Skin epidermis (tissue), 12 donors: ENCODE measurements around the gene EFCC1.
"Not testable (repeated sequence)": the region's sequence is repeated elsewhere in the genome, so short reads cannot be mapped to it uniquely, and the experiment has no call there.

Source experiments
- H3K27ac ChIP-seq, 21 experiments: fragments of 200-600 bp; sonication (generic) in 11 of 21; one replicate each; pipeline ENCODE4 v1.5.0; 2020; ENCODE audit warnings: mild to moderate bottlenecking in 3 of 21, inconsistent platforms in 2 of 21, moderate library complexity in 2 of 21
- H3K4me3 ChIP-seq, 7 experiments: fragments of 200-600 bp; sonication (generic) in 2 of 7; one replicate each; pipeline ENCODE4 v1.5.0; 2020; ENCODE audit warnings: inconsistent platforms in 2 of 7, mild to moderate bottlenecking in 2 of 7, moderate library complexity in 1 of 7

Gene EFCC1

DNA sequence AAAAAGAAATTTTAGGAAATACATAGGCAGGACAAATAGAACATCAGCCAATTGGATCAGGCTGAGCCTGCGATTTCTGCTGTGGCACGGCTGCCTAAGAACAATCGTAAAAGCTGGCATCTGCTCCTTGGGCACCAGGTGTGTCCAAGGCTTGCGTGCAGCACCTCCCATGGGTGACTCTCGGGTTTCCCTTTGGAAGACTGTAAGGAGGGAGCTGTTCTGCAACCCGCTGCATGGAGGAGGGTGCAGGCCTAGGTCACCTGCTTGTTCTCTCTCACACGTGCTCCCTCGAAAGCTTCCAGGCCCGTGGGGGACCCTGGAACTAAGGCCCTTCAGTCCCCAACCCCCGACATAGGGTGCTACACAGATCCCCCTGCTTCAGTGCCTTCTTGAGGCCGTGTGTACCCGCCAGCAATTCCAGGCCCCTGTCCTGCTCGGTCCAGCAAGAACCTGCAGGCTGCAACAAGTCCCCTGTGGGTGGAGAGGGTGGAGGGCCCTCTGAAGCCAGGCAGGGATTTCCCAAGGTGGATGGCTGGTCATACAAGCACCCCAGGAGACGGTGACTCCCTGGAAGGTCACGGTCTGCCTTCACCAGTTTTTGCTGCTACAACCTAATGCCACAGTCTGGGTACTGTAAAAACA is 62.9 kb downstream of the EFCC1 start:
- Histone ChIP-seq H3K4me3 (no peak overlapping the region), H3K27ac (no peak overlapping the region)

DNA sequence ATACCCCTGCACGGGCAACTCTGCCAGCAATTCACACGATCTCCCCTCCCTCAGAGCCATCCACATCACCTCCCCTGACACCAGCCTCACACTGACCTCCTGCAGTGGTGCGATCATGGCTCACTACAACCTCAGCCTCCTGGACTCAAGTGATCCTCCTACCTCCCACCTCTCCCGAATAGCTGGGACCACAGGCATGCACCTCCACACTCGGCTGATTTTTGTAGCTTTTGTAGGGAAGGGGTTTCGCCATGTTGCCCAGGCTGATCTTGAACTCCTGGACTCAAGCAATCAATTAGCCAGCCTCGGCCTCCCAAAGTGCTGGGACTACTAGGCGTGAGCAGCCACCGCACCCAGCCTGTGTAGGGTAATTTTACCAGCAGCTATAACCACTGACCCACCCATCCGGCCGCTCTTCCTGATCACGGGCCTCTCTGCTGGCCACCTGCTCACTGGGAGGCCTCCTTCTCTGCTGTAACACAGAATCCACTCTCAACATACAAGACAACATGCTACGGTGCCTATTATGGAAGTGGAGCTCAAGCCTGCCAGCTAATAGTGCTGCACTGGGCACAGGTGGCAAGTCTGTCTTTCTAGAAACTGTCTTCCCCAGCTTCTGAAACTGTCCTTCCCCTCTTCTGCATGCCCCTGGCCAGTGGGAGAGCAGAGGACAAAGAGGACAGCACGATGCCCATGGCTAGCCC is 64.1 kb downstream of the EFCC1 start:
- Histone ChIP-seq H3K4me3 (no peak overlapping the region), H3K27ac (no peak overlapping the region)

DNA sequence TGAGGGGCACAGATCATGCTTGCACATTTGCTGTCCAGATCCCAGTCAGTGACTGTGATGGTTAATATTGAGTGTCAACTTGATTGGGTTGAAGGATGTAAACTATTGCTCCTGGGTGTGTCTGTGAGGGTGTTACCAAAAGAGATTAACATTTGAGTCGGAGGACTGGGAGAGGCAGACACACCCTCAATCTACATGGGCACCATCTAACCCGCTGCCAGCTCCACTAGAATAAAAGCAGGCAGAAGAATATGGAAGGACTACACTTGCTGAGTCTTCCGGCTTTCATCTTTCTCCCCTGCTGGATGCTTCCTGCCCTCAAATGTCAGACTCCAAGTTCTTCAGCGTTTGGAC is 64.6 kb downstream of the EFCC1 start:
- no peak overlapping the region for H3K27ac ChIP-seq
- H3K4me3 ChIP-seq = no peak overlapping the region

GRCh38 chr3:129067719-129068118 is 66.6 kb downstream of the EFCC1 start:
- not testable (repeated sequence) for H3K4me3 ChIP-seq
- H3K27ac ChIP-seq = peak overlapping the region in 1 of 21 experiments; percentile 38

DNA sequence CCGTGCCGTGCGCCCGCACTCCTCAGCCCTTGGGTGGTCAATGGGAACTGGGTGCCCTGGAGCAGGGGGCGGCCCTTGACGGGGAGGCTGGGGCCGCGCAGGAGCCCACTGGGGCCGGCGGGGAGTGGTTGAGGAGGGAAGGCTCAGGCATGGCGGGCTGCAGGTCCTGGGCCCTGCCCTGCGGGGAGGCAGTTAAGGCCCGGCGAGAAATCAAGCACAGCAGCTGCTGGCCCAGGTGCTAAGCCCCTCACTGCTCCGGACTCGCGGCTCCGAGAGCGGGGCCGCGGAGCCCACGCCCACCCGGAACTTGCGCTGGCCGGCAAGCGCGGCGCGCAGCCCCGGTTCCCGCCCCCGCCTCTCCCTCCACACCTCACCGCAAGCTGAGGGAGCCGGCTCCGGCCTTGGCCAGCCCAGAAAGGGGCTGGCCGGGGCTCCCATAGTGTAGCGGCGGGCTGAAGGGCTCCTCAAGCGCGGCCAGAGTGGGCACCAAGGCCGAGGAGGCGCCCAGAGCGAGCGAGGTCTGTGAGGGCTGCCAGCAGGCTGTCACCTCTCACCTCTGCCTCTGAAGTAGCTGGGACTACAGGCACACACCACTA is 67.3 kb downstream of the EFCC1 start:
- peak overlapping the region; percentile 15 to 45 (median 32) for H3K4me3 ChIP-seq
- H3K27ac ChIP-seq = peak overlapping the region in 11 of 21 experiments; percentile 7 to 65 (median 19)

GRCh38 chr3:129069313-129070085 is 68.4 kb downstream of the EFCC1 start:
- not testable (repeated sequence) for H3K4me3 ChIP-seq, H3K27ac ChIP-seq

DNA sequence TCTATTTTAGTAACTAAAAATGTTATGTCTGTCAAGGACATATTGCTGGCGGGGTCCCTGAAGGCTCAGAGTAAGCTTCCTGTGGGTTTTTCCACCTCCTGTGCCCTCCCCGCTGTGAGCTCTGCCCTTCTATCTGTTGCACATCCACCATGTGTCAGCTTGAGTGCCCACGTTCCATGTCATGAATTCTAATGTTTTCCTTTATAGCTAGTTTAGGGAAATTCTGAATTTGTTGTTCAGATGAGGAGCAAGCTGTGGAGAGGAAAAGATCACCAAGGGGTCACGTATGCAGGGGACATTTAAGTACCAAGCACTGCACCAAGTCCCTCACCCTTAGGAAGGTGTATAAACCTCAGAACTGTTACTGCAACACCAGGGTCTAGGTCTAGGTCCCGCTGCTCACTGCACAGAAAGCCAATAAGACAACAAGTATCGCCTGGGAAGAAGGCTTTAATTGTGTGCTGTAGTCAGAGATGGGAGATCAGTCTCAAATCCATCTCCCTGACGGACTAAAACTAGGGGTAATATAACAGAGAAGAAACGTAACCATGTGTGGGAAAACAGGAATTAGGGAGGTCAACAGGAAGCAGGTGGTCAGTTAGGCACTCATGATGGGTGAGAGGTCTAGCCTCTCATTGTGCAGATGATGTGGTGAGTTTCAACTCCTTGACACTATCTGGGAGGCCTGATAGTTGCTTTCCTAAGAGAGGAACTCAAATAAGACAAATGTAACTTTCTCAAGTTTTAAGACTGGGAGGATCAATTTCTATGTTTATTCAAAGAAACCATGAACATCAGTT is 69.2 kb downstream of the EFCC1 start:
- H3K4me3 ChIP-seq = no peak overlapping the region
- H3K27ac ChIP-seq = no peak overlapping the region

DNA sequence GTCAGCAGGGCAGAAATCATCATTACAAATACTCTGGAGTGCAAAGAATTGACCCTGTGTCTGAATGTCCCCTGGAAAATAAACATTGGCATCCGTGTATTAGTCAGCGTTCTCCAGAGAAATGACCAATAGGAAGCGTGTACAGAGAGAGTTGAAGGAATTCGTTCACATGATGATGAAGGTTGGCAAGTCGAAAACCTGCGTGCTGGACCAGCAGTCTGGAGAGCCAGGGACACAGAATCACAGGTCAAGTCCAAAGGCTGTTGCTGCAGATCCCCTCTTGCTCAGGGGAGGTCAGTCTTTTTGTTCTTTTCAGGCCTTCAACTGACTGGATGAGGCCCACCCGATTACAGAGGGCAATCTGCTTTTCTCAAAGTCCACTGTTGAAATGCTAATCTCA is 76.1 kb downstream of the EFCC1 start:
- H3K27ac ChIP-seq = no peak overlapping the region
- no peak overlapping the region for H3K4me3 ChIP-seq

GRCh38 chr3:129078510-129078909 is 77.4 kb downstream of the EFCC1 start:
- no peak overlapping the region for H3K4me3 ChIP-seq
- H3K27ac ChIP-seq = no peak overlapping the region

GRCh38 chr3:129081503-129081902 is 80.4 kb downstream of the EFCC1 start:
- Histone ChIP-seq H3K27ac (no peak overlapping the region), H3K4me3 (no peak overlapping the region)

GRCh38 chr3:129082026-129082425 is 80.9 kb downstream of the EFCC1 start:
- Histone ChIP-seq H3K4me3 (no peak overlapping the region), H3K27ac (no peak overlapping the region)

- Histone ChIP-seq H3K27ac (no peak overlapping the region), H3K4me3 (no peak overlapping the region)
Observed at GRCh38 chr3:129084501-129084900, 83.4 kb downstream of the EFCC1 start.

DNA sequence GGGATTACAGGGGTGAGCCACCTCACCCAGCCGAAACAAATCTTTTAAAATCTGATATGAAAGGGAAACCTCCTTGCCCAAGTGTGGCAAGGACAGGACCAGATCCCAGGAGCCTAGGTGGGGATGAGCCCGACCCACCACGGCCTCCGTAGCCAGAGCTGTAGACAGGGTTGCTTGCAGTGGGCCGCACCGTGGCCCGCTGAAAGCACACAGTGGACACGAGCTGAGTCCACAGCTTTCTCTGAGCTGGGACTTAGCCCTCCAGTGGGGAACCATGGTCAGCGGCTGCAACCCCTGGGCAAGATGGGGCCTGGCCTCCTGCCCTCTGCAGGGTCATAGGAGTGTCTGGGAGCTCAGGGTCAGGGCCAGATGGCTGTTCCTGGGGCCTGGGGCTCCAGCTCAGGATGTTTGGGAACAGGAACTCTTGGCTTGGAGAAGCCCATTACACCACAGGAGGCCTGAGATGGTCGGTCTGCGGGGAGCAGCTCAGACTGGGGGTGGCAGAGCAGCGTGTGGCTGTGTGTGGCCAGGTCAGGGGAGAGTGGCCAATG is 84.1 kb downstream of the EFCC1 start:
- Histone ChIP-seq H3K4me3 (no peak overlapping the region), H3K27ac (no peak overlapping the region)

DNA sequence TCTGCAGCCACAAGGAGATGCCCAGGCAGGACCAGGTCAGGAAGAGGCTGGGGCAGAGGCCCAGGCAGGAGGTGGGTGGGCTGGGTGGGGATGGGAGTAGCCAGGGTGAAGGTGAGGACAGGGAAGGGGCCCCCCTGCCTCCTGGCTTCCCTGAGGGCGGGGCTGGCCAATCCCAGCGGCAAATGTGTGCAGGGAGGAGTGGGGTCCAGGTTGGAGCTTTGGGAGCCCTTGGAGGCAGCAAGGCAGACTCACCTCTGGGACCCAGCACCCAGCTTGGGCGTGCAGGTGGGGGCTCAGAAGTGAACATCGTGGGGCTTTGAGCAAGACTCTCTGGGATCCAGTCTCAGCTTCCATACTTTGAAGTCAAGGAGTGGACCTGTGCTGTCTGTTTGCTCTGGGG is 84.7 kb downstream of the EFCC1 start:
- H3K27ac ChIP-seq = peak overlapping the region in 1 of 21 experiments; percentile 76
- no peak overlapping the region for H3K4me3 ChIP-seq

GRCh38 chr3:129087138-129087702 is 86.1 kb downstream of the EFCC1 start:
- Histone ChIP-seq H3K4me3 (no peak overlapping the region), H3K27ac (peak overlapping the region in 14 of 21 experiments; percentile 2 to 79 (median 60))

GRCh38 chr3:129087904-129088303 is 86.8 kb downstream of the EFCC1 start:
- H3K27ac ChIP-seq, H3K4me3 ChIP-seq: not testable (repeated sequence)

- H3K27ac ChIP-seq, H3K4me3 ChIP-seq: not testable (repeated sequence)
Observed at GRCh38 chr3:129088312-129088711, 87.2 kb downstream of the EFCC1 start.
